Adrenal gland (tissue), 5 donors: ENCODE data around the gene BAG1.

ENCODE experiments used
- POLR2A ChIP-seq, 2 donors: fragments of 450-650 bp; IDR thresholded peaks; one replicate each; pipeline ENCODE4 v1.6.1; 2017; ENCODE audit warnings: antibody characterized with exemption in 2 of 2, mild to moderate bottlenecking in 2 of 2, moderate library complexity in 1 of 2
- TF ChIP-seq, protein P1 (sequence below), 6 experiments: fragments of 450-650 bp in 4 of 6; fragments of 200-600 bp in 2 of 6; sonication (generic) in 1 of 6; IDR thresholded peaks; 1 replicate in 5 of 6; 2 replicates in 1 of 6; pipeline versions ENCODE4 v1.5.1 to v1.8.0; 2016 to 2021; ENCODE audit warnings: antibody characterized with exemption in 6 of 6, mild to moderate bottlenecking in 2 of 6, moderate library complexity in 1 of 6
- donor health status: DM: no; HTN: no; CAD: no.

DNA sequence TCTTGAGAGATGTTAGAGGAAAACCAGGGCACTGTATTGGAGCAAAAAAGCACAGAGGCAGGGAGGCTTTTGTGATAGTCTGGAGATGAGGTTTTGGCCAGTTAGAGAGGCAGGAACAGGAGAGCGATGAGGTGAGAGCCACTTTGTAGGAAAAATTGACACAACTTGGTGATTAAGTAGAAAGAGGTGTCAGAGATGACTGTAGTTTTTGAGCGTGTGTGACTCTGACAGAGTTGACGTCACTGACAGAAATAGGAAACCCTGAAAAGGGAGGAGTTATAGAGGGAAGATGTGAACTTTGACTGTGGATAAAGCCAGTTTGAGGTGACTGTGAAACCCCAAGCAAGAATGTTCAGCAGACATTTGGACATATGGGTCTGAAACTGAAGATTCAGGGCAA is 41.5 kb upstream of the BAG1 start:
- TF ChIP-seq, protein P1, sequence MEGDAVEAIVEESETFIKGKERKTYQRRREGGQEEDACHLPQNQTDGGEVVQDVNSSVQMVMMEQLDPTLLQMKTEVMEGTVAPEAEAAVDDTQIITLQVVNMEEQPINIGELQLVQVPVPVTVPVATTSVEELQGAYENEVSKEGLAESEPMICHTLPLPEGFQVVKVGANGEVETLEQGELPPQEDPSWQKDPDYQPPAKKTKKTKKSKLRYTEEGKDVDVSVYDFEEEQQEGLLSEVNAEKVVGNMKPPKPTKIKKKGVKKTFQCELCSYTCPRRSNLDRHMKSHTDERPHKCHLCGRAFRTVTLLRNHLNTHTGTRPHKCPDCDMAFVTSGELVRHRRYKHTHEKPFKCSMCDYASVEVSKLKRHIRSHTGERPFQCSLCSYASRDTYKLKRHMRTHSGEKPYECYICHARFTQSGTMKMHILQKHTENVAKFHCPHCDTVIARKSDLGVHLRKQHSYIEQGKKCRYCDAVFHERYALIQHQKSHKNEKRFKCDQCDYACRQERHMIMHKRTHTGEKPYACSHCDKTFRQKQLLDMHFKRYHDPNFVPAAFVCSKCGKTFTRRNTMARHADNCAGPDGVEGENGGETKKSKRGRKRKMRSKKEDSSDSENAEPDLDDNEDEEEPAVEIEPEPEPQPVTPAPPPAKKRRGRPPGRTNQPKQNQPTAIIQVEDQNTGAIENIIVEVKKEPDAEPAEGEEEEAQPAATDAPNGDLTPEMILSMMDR (IDR thresholded peaks at IDR 0.05): no peak
- no peak for TF ChIP-seq POLR2A (IDR thresholded peaks at IDR 0.05)
